Ovary (tissue), 3 donors: ENCODE data around the gene STAG3.
"Not testable (repeated sequence)": the region's sequence is repeated elsewhere in the genome, so short reads cannot be mapped to it uniquely, and the experiment has no call there.

Experiments used
- EP300 ChIP-seq: sonication (generic); formaldehyde crosslinking; IDR thresholded peaks from one replicate; pipeline ENCODE4 v1.6.1; 2017; ENCODE audit warnings: antibody characterized with exemption
- POLR2A ChIP-seq: fragments of 450-650 bp; IDR thresholded peaks from one replicate; pipeline ENCODE4 v1.6.1; 2017; ENCODE audit warnings: antibody characterized with exemption, mild to moderate bottlenecking, moderate library complexity
- TF ChIP-seq, protein P1 (sequence below), 3 donors: fragments of 450-650 bp in 2 of 3; fragments of 200-600 bp in 1 of 3; IDR thresholded peaks; one replicate each; pipeline versions ENCODE4 v1.5.1 to v1.8.0; 2016 to 2022; ENCODE audit warnings: antibody characterized with exemption in 3 of 3, mild to moderate bottlenecking in 1 of 3
- donor health status: DM: no; HTN: no; CAD: no.

DNA sequence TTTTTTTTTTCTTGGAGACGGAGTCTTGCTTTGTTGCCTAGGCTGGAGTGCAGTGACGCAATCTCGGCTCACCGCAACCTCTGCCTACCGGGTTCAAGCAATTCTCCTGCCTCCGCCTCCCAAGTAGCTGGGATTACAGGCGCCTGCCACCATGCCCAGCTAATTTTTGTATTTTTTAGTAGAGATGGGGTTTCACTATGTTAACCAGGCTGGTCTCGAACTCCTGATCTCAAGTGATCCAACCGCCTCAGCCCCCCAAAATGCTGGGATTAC is 69.1 kb downstream of the STAG3 start:
- TF ChIP-seq, protein P1, sequence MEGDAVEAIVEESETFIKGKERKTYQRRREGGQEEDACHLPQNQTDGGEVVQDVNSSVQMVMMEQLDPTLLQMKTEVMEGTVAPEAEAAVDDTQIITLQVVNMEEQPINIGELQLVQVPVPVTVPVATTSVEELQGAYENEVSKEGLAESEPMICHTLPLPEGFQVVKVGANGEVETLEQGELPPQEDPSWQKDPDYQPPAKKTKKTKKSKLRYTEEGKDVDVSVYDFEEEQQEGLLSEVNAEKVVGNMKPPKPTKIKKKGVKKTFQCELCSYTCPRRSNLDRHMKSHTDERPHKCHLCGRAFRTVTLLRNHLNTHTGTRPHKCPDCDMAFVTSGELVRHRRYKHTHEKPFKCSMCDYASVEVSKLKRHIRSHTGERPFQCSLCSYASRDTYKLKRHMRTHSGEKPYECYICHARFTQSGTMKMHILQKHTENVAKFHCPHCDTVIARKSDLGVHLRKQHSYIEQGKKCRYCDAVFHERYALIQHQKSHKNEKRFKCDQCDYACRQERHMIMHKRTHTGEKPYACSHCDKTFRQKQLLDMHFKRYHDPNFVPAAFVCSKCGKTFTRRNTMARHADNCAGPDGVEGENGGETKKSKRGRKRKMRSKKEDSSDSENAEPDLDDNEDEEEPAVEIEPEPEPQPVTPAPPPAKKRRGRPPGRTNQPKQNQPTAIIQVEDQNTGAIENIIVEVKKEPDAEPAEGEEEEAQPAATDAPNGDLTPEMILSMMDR (IDR thresholded peaks at IDR 0.05): not testable (repeated sequence)
- TF ChIP-seq POLR2A, EP300: not testable (repeated sequence)
